Amniotic stem cell (primary cell): ENCODE data around the gene GFRAL.

Experiments used
- DNase-seq: peaks from one replicate; lab custom pipeline; 2025; lab: John Stamatoyannopoulos, UW

The GFRAL gene

GRCh38 chr6:55433446-55434130, 106.3 kb downstream of the GFRAL start:
- no peak for DNase-seq

GRCh38 chr6:55437141-55437540, 109.9 kb downstream of the GFRAL start:
- DNase-seq = no peak

GRCh38 chr6:55438203-55438602, 110.9 kb downstream of the GFRAL start:
- no peak for DNase-seq

GRCh38 chr6:55443238-55444134, 116.2 kb downstream of the GFRAL start:
- DNase-seq = no peak

GRCh38 chr6:55445648-55446204, 118.5 kb downstream of the GFRAL start:
- DNase-seq = no peak

DNA sequence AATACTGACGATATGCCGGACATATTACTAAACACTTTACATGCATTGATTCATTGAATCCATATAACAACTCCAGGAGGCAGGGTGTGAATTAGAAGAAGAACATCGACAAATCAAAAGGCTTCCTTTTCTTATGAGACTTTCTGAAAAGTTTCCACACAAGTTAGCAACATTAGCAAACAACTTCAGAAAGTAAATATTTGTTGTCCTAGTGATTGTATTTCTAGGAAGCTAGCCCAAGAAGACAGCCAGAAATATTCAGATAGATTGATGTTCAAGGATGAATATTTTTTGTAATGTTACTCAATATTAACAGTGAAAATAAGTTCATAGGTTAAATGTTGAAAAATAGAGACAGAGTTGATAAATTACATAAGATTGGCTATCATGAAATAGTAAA, 120.6 kb downstream of the GFRAL start:
- no peak for DNase-seq

DNA sequence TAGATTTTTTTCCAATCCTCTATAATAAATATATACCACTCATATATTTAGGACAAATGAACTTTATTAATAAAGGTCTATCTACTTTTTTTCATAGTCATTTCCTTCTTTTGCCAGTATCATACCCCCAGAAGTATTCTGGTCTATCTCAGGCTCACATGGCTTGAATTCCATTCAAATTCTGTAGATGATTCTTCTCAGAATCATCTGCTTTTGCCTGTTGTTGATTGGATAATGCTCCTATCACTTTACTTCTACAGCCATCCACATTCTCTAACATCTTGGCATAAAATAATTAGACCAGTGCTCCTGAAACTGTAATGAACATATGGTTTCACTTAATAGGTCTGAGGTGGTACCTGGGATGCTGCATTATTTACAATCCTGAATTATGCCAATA, 121.2 kb downstream of the GFRAL start:
- DNase-seq = no peak

DNA sequence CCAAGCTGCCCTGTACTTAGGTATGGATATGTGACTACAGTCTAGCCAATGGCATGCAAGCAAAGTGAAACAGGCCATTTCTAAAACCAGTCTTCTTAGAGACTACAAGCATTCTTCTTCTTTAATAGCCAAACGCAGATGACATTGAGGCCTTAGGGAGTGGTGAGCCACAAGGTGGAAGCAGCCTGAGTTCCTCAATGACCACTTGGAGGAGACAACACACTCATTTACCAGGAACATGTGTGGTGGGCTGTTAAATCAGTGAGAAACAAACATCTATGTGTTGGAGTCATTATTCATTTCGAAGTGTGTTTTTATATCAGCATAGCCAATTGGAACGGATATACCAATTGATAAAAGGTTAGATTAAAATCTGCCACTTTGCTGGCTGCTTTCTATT, 122.0 kb downstream of the GFRAL start:
- no peak for DNase-seq

- no peak for DNase-seq
Observed at GRCh38 chr6:55450005-55450404, 122.7 kb downstream of the GFRAL start.
